ENCODE data around the gene ABCC1. TPM values are rescaled to one million over a fixed set of nuclear protein-coding genes. Genes with fewer than 3 reads are reported as not detected.

The ABCC1 gene
- polyA plus RNA-seq, 1 donor (not counting 4 experiments of a cell fraction or from before 2014, with no cell fraction given): 19.4 TPM

GRCh38 chr16:15911198-15911597, 38.2 kb upstream of the ABCC1 start:
- H3K4me2 ChIP-seq (ENCODE audit: control insufficient read depth, extremely low read depth, insufficient read depth, low read depth, low read length): no peak overlapping the region
- no peaks in the 10 kb centered on the region for H3K36me3 ChIP-seq (ENCODE audit: control insufficient read depth in 2 of 2, extremely low read depth in 1 of 2, insufficient read depth in 2 of 2, low read length in 2 of 2)
- DNase-seq (ENCODE audit: low read depth, low spot score) (no peak), FAIRE-seq (no peak)
- no peaks in the 10 kb centered on the region for H3K79me2 ChIP-seq (ENCODE audit: control insufficient read depth, insufficient read depth, low read length)
- H2AFZ ChIP-seq (ENCODE audit: control insufficient read depth, low read length): no peak overlapping the region
- H3K9me3 ChIP-seq (ENCODE audit: control insufficient read depth, low read depth, low read length): no peaks in the 10 kb centered on the region
- no peaks in the 10 kb centered on the region for H4K20me1 ChIP-seq (ENCODE audit: control insufficient read depth, extremely low read depth, insufficient read depth, low read length)
- H3K9ac ChIP-seq (ENCODE audit: control insufficient read depth, extremely low read depth, insufficient read depth, low read length): no peak overlapping the region
- no peak overlapping the region for H3K4me3 ChIP-seq (ENCODE audit: control insufficient read depth in 2 of 3, extremely low read depth in 1 of 3, insufficient read depth in 2 of 3, low read depth in 1 of 3, low read length in 3 of 3)
- no peak overlapping the region for H3K27ac ChIP-seq (ENCODE audit: control insufficient read depth, insufficient read depth, low read length)
- dilution Hi-C loops (cut with MboI; ENCODE audit: extremely low pct_ligation_motif_present, low sequenced_read_pairs): no loop called here
- H3K4me1 ChIP-seq (ENCODE audit: control insufficient read depth, extremely low read depth, insufficient read depth, low read length): no peaks in the 10 kb centered on the region
- H3K27me3 ChIP-seq (ENCODE audit: control insufficient read depth, extremely low read depth, insufficient read depth, low read length): no peaks in the 10 kb centered on the region
- no peaks in the 10 kb centered on the region for H3K9me1 ChIP-seq (ENCODE audit: control insufficient read depth, extremely low read depth, insufficient read depth, low read length)
- TF ChIP-seq CTCF (optimal IDR thresholded peaks at IDR 0.05 in 1 of 3, IDR thresholded peaks at IDR 0.05 in 1 of 3, conservative IDR thresholded peaks at IDR 0.05 in 1 of 3; ENCODE audit: extremely low read depth in 1 of 3, insufficient read depth in 2 of 3, low read length in 3 of 3) (no peak), EZH2 (IDR thresholded peaks at IDR 0.05; ENCODE audit: low read length) (no peak)

- no peak overlapping the region for H3K9ac ChIP-seq (ENCODE audit: control insufficient read depth, extremely low read depth, insufficient read depth, low read length)
- H3K27ac ChIP-seq (ENCODE audit: control insufficient read depth, insufficient read depth, low read length): no peak overlapping the region
- TF ChIP-seq EZH2 (IDR thresholded peaks at IDR 0.05; ENCODE audit: low read length): no peak
- TF ChIP-seq CTCF (optimal IDR thresholded peaks at IDR 0.05 in 1 of 3, IDR thresholded peaks at IDR 0.05 in 1 of 3, conservative IDR thresholded peaks at IDR 0.05 in 1 of 3; ENCODE audit: extremely low read depth in 1 of 3, insufficient read depth in 2 of 3, low read length in 3 of 3): no peak
- FAIRE-seq (no peak), DNase-seq (ENCODE audit: low read depth, low spot score) (no peak)
- H3K9me3 ChIP-seq (ENCODE audit: control insufficient read depth, low read depth, low read length): no peaks in the 10 kb centered on the region
- dilution Hi-C loops (cut with MboI; ENCODE audit: extremely low pct_ligation_motif_present, low sequenced_read_pairs): no loop called here
- no peaks in the 10 kb centered on the region for H3K36me3 ChIP-seq (ENCODE audit: control insufficient read depth in 2 of 2, extremely low read depth in 1 of 2, insufficient read depth in 2 of 2, low read length in 2 of 2)
- H2AFZ ChIP-seq (ENCODE audit: control insufficient read depth, low read length): no peak overlapping the region
- no peaks in the 10 kb centered on the region for H3K79me2 ChIP-seq (ENCODE audit: control insufficient read depth, insufficient read depth, low read length)
- no peaks in the 10 kb centered on the region for H3K4me1 ChIP-seq (ENCODE audit: control insufficient read depth, extremely low read depth, insufficient read depth, low read length)
- no peaks in the 10 kb centered on the region for H3K27me3 ChIP-seq (ENCODE audit: control insufficient read depth, extremely low read depth, insufficient read depth, low read length)
- no peaks in the 10 kb centered on the region for H3K9me1 ChIP-seq (ENCODE audit: control insufficient read depth, extremely low read depth, insufficient read depth, low read length)
- no peak overlapping the region for H3K4me2 ChIP-seq (ENCODE audit: control insufficient read depth, extremely low read depth, insufficient read depth, low read depth, low read length)
- H3K4me3 ChIP-seq (ENCODE audit: control insufficient read depth in 2 of 3, extremely low read depth in 1 of 3, insufficient read depth in 2 of 3, low read depth in 1 of 3, low read length in 3 of 3): no peak overlapping the region
- H4K20me1 ChIP-seq (ENCODE audit: control insufficient read depth, extremely low read depth, insufficient read depth, low read length): no peaks in the 10 kb centered on the region
These were observed 36.2 kb upstream of the ABCC1 start for GRCh38 chr16:15913046-15913698.
